IMR-90 (cell line): ENCODE data around the gene REV3L. TPM values are rescaled to one million over a fixed set of nuclear protein-coding genes. Genes with fewer than 3 reads are reported as not detected.

Experiments used
- ATAC-seq: fragments of 200-7000 bp; cut with Tn5 transposase; 2 replicates; pipeline ENCODE4 v1.9.1; 2020; ENCODE audit warnings: low read depth, mild to moderate bottlenecking, moderate library complexity
- BruUV-seq: library from RNA; stranded (reverse); fragments of 400-500 nt; replicated peaks from 2 replicates; lab custom pipeline; 2021; lab: Mats Ljungman, UMichigan
- CTCF ChIA-PET: fragments of 300-600 bp; formaldehyde crosslinking; extraction: SDS; loops from one replicate; lab custom pipeline; 2021; ENCODE audit warnings: antibody characterized with exemption; lab: Yijun Ruan, JAX
- POLR2A ChIA-PET: fragments of 300-600 bp; sonication (Branson Sonifier 250); formaldehyde crosslinking; loops from one replicate; lab custom pipeline; 2022; ENCODE audit warnings: antibody characterized with exemption; ENCODE audit not compliant: unreplicated experiment; lab: Charles Lee
- DNase-seq: peaks from one replicate; pipeline ENCODE4 v3.0.0; 2013
- H2AFZ ChIP-seq: replicated peaks from 2 replicates; pipeline ENCODE3; 2013; ENCODE audit warnings: low read length, mild to moderate bottlenecking; ENCODE audit not compliant: poor library complexity
- H2AK5ac ChIP-seq: 2 replicates; pipeline ENCODE4 v1.6.1; 2013; ENCODE audit warnings: low read depth, low read length, inconsistent platforms
- H2AK9ac ChIP-seq: replicated peaks from 2 replicates; pipeline ENCODE3; 2013; ENCODE audit warnings: mild to moderate bottlenecking, low read depth, low read length, moderate library complexity; ENCODE audit not compliant: poor library complexity
- H2BK120ac ChIP-seq: 2 replicates; pipeline ENCODE4 v1.6.1; 2013; ENCODE audit warnings: low read depth, low read length, inconsistent platforms
- H2BK15ac ChIP-seq: 3 replicates; pipeline ENCODE4 v1.6.1; 2013; ENCODE audit warnings: low read depth, low read length, inconsistent platforms
- H2BK20ac ChIP-seq: 2 replicates; pipeline ENCODE4 v1.6.1; 2013; ENCODE audit warnings: low read depth, mild to moderate bottlenecking, inconsistent platforms, low read length, moderate library complexity
- H2BK5ac ChIP-seq: 2 replicates; pipeline ENCODE4 v1.6.1; 2013; ENCODE audit warnings: mild to moderate bottlenecking, low read depth, low read length, inconsistent platforms; ENCODE audit not compliant: poor library complexity, severe bottlenecking
- H3K14ac ChIP-seq: replicated peaks from 2 replicates; pipeline ENCODE4 v1.6.1; 2013; ENCODE audit warnings: low read depth, low read length, inconsistent platforms
- H3K18ac ChIP-seq: 2 replicates; pipeline ENCODE4 v1.6.1; 2013; ENCODE audit warnings: low read depth, low read length, control low read depth
- H3K23ac ChIP-seq: 2 replicates; pipeline ENCODE4 v1.6.1; 2013; ENCODE audit warnings: low read depth, low read length, inconsistent platforms
- H3K27ac ChIP-seq: 2 replicates; pipeline ENCODE4 v1.5.1; 2013; ENCODE audit warnings: mild to moderate bottlenecking, control low read depth, low read length; ENCODE audit not compliant: insufficient read depth
- H3K27me3 ChIP-seq: 2 replicates; pipeline ENCODE4 v1.6.1; 2013; ENCODE audit warnings: low read length; ENCODE audit not compliant: control insufficient read depth, insufficient read depth
- H3K36me3 ChIP-seq: 2 replicates; pipeline ENCODE4 v1.6.1; 2013; ENCODE audit warnings: low read length, mixed read lengths; ENCODE audit not compliant: control insufficient read depth, insufficient read depth
- H3K4ac ChIP-seq: 2 replicates; pipeline ENCODE4 v1.6.1; 2013; ENCODE audit warnings: low read depth, low read length, inconsistent platforms
- H3K4me1 ChIP-seq: 2 replicates; pipeline ENCODE4 v1.6.1; 2013; ENCODE audit warnings: low read length, mixed read lengths; ENCODE audit not compliant: control insufficient read depth, insufficient read depth
- H3K4me2 ChIP-seq: 2 replicates; pipeline ENCODE4 v1.6.1; 2013; ENCODE audit warnings: low read depth, mild to moderate bottlenecking, control low read depth, low read length, moderate library complexity
- H3K4me3 ChIP-seq: 2 replicates; pipeline ENCODE4 v1.5.1; 2013; ENCODE audit warnings: low read depth, mild to moderate bottlenecking, control low read depth, low read length, moderate library complexity; ENCODE audit not compliant: insufficient read depth
- H3K56ac ChIP-seq: 2 replicates; pipeline ENCODE4 v1.6.1; 2013; ENCODE audit warnings: low read length, inconsistent platforms; ENCODE audit not compliant: insufficient read depth; ENCODE audit errors: extremely low read depth
- H3K79me1 ChIP-seq, 2 experiments: 2 replicates each; pipeline ENCODE4 v1.6.1; 2013; ENCODE audit warnings: low read length in 2 of 2, inconsistent platforms in 1 of 2, low read depth in 1 of 2
- H3K9ac ChIP-seq: 2 replicates; pipeline ENCODE4 v1.6.1; 2013; ENCODE audit warnings: low read depth, low read length, control low read depth
- H3K9me1 ChIP-seq: 2 replicates; pipeline ENCODE4 v1.6.1; 2013; ENCODE audit warnings: low read length, inconsistent platforms; ENCODE audit not compliant: insufficient read depth
- H3K9me3 ChIP-seq: 2 replicates; pipeline ENCODE4 v1.6.1; 2013; ENCODE audit warnings: low read length; ENCODE audit not compliant: control insufficient read depth, insufficient read depth
- H4K20me1 ChIP-seq: 2 replicates; pipeline ENCODE4 v1.6.1; 2013; ENCODE audit warnings: low read length, inconsistent platforms; ENCODE audit not compliant: insufficient read depth
- H4K5ac ChIP-seq: 2 replicates; pipeline ENCODE4 v1.6.1; 2013; ENCODE audit warnings: mild to moderate bottlenecking, low read depth, low read length, control low read depth
- H4K8ac ChIP-seq, 2 experiments: 2 replicates each; pipeline ENCODE4 v1.6.1; 2013; ENCODE audit warnings: low read depth in 2 of 2, low read length in 2 of 2, control low read depth in 1 of 2, inconsistent platforms in 1 of 2
- H4K91ac ChIP-seq: 2 replicates; pipeline ENCODE4 v1.6.1; 2013; ENCODE audit warnings: low read depth, low read length, inconsistent platforms; ENCODE audit not compliant: insufficient read depth
- NFE2L2 ChIP-seq: fragments of 150-350 bp; IDR thresholded peaks from 2 replicates; pipeline ENCODE4 v1.6.1; 2016; ENCODE audit warnings: low read depth, mild to moderate bottlenecking, low read length
- POLR2A ChIP-seq: IDR thresholded peaks from 2 replicates; pipeline ENCODE4 v1.6.1; 2012; ENCODE audit warnings: mild to moderate bottlenecking, low read depth, low read length
- SMC3 ChIP-seq: fragments of 150-350 bp; IDR thresholded peaks from 2 replicates; pipeline ENCODE4 v1.6.1; 2016; ENCODE audit warnings: low read depth, mild to moderate bottlenecking, antibody characterized with exemption, low read length, moderate library complexity
- WGBS, 2 experiments: methylation state at CpG; one replicate each; pipeline versions ENCODE4 v1.1.5 to v1.1.7; 2013; ENCODE audit warnings: missing lambda C conversion rate in 2 of 2; ENCODE audit not compliant: insufficient read length in 1 of 2; ENCODE audit errors: extremely low coverage in 2 of 2; 5-methylcytosine and 5-hydroxymethylcytosine counted together
- dilution Hi-C: fragments of 300-500 bp; cut with HindIII; formaldehyde crosslinking; loops from one replicate; pipeline ENCODE4 v1.14.3; 2018; ENCODE audit warnings: low sequenced_read_pairs; ENCODE audit not compliant: unreplicated experiment
- in situ Hi-C: fragments of 300-500 bp; cut with MboI; formaldehyde crosslinking; loops from 3 replicates; pipeline ENCODE4 v1.14.3; 2019; ENCODE audit warnings: low sequenced_read_pairs, inconsistent platforms, mixed read lengths
- intact Hi-C: fragments of 100-400 bp; cut with micrococcal nuclease; formaldehyde crosslinking; loops from 2 replicates; pipeline ENCODE4 v1.10.0; 2022
- polyA plus RNA-seq, 3 experiments: library from polyadenylated mRNA; depleted of rRNA; stranded (reverse); fragments of >200 nt; gene quantifications; 2 replicates each; pipeline ENCODE4 v1.2.3, GENCODE V29; 2012; ENCODE audit warnings: low replicate concordance in 1 of 3
- total RNA-seq: library from RNA; depleted of rRNA; stranded (reverse); fragments of >200 nt; gene quantifications from 2 replicates; pipeline ENCODE4 v1.2.3, GENCODE V29; 2012

Gene REV3L
- total and polyA plus RNA-seq, 2 of the 4 experiments (the other 2 are of a cell fraction) = 7.4 to 15.4 TPM

GRCh38 chr6:111403388-111403787, 79.6 kb downstream of the REV3L start:
- Histone ChIP-seq H4K5ac (no peak overlapping the region), H3K4ac (no peak overlapping the region), H4K20me1 (no peaks in the 10 kb centered on the region), H3K27me3 (no peaks in the 10 kb centered on the region), H3K9me1 (no peaks in the 10 kb centered on the region), H2AK9ac (no peak overlapping the region), H3K27ac (no peak overlapping the region), H3K4me2 (no peak overlapping the region), H3K23ac (no peak overlapping the region), H3K4me3 (no peak overlapping the region), H2BK5ac (no peak overlapping the region), H2AK5ac (no peak overlapping the region), H3K9me3 (peaks cover 2% of the 10 kb centered on the region; the same call in 1 of the 2 replicates), H4K91ac (no peak overlapping the region), H2BK120ac (no peak overlapping the region), H3K9ac (no peak overlapping the region), H2AFZ (no peak overlapping the region), H3K56ac (no peak overlapping the region), H2BK20ac (no peak overlapping the region), H3K18ac (no peak overlapping the region), H2BK15ac (no peak overlapping the region), H4K8ac (no peak overlapping the region), H3K14ac (no peak overlapping the region), H3K36me3 (peaks cover 28% of the 10 kb centered on the region), H3K79me1 (peaks cover 14 to 16% of the 10 kb centered on the region in 2 experiments; a peak in 3 of 4 replicates), H3K4me1 (no peaks in the 10 kb centered on the region)
- in situ Hi-C loops = no loop called here
- no CpG with 5 or more reads among the region's 3 CpGs for WGBS, 2 experiments
- CTCF ChIA-PET = interaction anchor here (1.4 kb wide), 1 partner anchor 13 kb away, joined by 3 read pairs; no protein-coding TSS in a partner anchor
- TF ChIP-seq NFE2L2 = no peak
- TF ChIP-seq POLR2A = no peak
- TF ChIP-seq SMC3 = no peak
- no TSS peak for BruUV-seq
- intact Hi-C loops = no loop called here
- dilution Hi-C loops = no loop called here
- POLR2A ChIA-PET = no interaction called here
- ATAC-seq = no peak
- DNase-seq = no peak
